COR-L47 (cell line): ENCODE measurements around the gene VAMP5.
"Not testable (repeated sequence)": the region's sequence is repeated elsewhere in the genome, so short reads cannot be mapped to it uniquely, and the experiment has no call there.

ENCODE experiments used
- DNase-seq: peaks from one replicate; lab custom pipeline; 2025; lab: John Stamatoyannopoulos, UW

The VAMP5 gene

GRCh38 chr2:85601771-85602475 is 17.7 kb downstream of the VAMP5 start:
- no peak for DNase-seq

DNA sequence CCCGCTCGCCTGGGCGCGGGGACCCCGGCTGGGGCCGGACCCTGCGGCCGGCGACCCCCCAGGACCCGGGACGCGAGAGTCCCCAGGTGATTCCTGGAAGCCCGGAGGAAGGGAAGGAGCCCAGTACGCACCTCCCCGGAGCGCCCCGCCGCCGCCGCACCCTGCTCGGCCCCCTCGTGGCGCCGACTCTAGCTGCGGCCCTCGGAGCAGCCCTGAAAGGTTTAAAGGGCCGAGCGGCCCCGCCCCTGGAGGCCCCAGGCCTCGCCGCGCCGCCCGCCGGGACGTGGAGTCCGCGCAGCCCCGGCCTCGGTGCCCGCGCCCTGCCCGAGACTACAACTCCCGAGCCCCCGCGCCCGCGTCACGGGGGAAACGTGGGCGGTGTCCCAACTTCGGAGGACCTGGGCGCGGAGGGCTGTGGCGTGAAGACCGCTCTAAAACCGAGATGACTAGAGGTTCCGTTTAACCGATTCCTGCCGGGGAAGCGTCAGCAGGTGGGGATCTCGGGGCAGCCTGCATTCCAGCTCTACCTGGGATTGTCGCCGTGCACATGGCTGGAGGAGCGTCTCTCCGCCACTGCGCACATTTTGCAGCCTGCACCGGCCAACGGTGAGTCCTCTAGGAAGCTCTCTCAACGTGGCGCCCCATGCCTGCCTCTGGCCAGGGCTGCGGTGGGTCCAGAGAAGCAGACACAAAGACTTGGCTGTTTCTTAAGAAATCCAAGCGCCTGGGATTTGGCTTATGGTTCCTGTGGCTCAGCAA is 18.4 kb downstream of the VAMP5 start, which contains the start of gene TMEM150A:
TSS of gene TMEM150A (minus strand) at position 223 of the 759 bp plus-strand sequence. CDS start 750 bp downstream, outside the sequence.
- DNase-seq = peak; percentile 82

GRCh38 chr2:85604133-85604444 is 19.9 kb downstream of the VAMP5 start:
- not testable (repeated sequence) for DNase-seq

DNA sequence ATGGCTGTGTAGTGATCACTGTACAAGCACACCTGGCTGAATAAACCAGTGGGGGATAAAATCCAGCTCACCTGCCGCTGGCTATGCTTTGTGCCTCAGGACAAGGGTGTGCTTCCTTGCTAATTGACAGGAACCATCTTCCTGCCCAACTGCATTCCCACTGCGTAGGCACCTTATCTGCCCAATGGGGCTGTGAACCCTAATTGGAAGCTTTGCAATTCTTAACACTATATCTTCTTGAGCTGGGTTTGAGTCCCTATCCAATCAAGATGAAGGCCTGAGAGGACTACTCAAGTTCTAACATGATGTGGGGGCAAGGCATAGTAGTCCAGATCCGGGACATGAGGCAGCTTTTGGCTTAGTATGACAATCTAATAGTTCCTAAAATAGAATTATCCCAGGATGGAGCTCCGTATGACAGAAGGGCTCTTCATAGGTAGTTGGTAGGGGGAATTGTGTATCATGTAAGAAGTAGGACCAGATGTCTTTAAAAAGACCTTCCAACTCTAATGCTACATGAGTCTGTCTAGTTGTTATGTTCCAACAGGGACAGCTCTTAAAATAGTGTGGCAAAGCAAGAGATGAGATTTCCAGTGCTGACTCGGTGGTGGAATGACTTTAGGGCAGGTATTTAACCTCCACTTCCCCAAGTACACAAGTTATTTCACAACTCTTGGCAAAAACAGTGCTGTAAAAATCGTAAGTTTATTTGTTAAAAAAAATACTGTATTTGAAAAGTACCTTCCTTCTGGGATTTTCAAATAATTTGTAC is 20.5 kb downstream of the VAMP5 start:
- no peak for DNase-seq

DNA sequence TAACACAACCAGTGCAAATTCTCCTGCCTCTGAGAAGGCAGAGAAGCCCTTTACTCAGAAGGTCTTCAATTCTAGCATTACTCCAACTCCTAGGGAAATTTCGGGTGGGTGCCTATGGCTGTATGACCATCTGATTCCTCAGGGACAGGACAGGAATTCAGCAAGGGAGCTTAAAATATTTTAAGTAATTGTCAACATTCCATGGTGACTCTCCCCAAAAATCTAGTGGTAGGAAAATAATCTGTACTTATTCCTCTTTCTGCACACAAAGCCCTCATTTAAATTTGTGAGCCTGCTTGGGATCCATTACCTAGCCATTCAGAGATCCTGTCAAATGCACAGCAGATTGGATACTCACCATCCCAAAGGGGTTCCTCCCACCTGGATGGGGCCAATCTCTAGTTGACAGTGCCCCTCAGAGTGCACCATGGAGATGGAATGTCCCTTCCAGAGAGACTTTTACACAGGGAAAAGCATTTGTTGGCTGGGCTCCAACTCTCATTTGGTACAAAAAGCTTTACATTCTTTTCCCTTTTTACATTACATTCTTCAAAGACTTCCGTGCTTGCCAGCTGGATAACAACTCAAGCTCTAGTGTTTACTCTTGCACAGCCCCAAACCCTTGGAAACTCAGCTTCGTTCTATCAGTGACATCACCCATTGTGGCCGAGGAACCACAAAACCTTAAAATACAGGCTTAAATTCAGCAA is 21.3 kb downstream of the VAMP5 start:
- DNase-seq = no peak

DNA sequence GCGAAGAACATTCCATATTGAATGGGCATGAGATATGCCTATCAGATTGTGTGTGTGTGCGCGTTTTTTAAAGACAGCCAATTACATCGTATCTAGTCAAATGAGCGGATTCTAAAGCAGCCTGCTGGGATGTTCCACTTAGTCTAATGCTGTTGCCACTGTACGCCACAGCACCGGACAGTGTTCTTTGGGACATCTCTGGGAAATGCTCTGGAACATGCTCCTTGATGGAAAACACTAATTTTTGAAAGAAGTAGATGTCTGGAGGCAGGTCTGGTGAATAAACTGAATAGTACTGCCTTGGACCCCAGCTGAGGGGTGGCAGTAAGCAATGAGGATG is 21.9 kb downstream of the VAMP5 start:
- no peak for DNase-seq

- no peak for DNase-seq
Measured at GRCh38 chr2:85607268-85608215, 23.3 kb downstream of the VAMP5 start.

GRCh38 chr2:85611217-85611704 is 27.0 kb downstream of the VAMP5 start:
- no peak for DNase-seq

DNA sequence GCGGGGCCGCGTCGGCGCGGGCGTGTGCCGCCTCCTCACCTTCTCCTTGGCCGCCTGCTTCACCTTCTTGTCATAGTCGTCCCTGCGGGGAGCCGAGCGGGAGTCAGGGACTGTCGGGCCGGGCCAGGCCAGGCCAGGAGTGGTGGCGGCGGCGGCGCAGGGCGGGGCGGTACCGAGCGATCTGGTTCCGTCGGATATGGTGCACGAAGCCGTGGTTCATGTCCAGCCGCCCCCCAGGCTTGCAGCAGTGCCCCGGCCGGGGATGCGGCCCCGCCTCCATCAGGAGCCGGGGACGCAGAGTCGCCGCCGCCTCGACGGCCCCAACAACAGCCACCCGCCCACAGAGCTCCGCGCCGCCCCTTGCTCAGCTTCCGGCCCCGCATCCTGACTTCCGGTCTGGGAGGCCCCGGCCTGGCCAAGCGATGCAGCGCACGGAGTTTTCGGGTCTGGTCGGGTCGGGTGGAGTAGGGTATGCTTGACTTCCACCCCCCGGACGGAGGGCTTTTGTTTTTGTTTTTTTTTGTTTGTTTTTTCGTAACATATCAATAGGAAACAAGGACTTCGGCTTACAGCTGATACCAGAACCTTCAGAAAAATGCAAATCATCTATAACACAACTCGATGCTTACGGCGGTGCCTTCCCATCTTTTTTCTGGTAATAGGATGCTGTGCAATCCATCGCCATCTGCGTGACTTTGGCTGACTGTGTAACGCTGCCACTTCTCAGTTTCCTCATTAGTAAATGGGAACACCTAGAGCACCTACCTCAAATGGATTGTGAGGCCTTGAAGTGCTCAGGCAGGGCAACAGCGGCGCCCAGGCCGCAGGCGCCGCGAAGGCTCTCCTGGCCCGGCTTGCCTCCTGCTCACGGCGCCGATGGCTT is 27.7 kb downstream of the VAMP5 start, which contains the start of gene C2orf68:
TSS of gene C2orf68 (minus strand) at position 362 of the 883 bp plus-strand sequence. CDS start at position 280, 82 bp downstream.
- peak; percentile 89 for DNase-seq

DNA sequence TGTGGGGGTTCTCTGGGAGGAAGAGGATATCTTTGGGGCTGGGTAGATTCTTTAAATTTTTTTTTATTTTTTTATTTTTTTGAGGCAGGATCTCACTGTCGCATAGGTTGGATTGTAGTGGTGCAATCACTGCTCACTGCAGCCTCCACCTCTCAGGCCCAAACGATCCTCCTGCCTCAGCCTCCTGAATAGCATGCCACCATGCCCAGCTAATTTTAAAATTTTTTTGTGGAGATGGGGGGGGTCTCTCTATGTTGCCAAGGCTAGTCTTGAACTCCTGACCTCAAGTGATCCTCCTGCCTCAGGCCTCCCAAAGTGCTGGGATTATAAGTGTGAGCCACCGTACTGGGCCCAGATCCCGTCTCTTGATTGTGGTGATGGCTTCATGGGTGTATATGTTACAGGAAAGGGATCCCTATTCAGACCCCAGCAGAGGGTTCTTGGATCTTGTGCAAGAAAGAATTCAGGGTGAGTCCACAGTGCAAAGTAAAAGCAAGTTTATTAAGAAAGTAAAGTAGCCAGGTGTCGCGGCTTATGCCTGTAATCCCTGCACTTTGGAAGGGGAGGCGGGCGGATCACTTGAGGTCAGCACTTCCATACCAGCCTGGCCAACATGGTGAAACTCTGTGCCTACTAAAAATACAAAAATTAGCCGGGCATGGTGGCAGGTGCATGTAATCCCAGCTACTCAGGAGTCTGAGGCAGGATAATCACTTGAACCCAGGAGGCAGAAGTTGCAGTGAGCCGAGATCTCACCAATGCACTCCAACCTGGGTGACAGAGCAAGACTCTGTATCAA is 29.7 kb downstream of the VAMP5 start:
- DNase-seq = no peak

DNA sequence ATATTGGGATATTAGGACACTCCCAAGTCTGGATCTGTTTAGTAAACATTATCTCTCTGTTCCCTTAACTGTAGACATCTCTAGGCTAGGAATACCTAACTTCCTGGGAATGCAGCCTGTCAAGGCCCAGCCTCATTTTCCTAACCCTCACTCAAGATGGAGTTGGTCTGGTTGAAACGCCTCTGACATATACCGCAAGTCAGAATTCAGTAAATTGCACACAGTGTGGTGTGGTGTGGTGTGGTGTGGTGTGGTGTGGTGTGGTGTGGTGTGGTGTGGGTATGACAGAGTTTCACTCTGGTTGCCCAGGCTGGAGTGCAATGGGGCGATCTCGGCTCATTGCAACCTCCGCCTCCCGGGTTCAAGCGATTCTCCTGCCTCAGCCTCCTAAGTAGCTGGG is 30.5 kb downstream of the VAMP5 start:
- DNase-seq = not testable (repeated sequence)

DNA sequence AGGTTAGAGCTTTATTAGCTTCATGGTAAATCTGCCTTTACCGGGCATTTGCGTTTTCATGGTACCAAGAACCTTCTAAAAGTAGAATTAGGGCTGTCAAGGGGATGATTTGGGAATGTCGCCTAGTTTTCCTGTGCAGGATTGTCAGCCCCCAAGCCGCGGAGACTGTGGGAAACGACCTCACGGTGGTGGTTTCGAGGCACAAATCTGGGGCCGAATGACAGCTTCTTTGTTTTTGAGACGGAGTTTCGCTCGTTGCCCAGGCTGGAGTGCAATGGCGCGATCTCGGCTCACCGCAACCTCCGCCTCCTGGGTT is 31.1 kb downstream of the VAMP5 start:
- no peak for DNase-seq

DNA sequence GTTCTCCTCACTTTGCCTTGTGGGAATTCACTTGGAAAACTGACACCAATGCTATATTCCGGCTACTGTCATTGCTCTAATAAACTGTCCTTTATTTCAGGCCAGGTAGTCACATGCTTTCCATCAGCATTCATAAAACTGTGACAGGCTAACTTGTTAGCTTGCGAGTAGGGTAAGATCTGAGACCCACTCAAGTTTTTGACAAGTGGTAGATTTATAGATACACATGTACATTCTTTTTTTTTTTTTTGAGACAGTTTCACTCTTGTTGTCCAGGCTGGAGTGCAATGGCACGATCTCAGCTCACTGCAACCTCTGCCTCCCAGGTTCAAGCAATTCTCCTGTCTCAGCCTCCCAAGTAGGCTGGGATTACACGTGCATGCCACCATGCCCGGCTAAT is 33.5 kb downstream of the VAMP5 start:
- not testable (repeated sequence) for DNase-seq

- no peak for DNase-seq
Measured at GRCh38 chr2:85619617-85620016, 35.4 kb downstream of the VAMP5 start.

- DNase-seq = no peak
Measured at GRCh38 chr2:85621338-85621737, 37.1 kb downstream of the VAMP5 start.

GRCh38 chr2:85623991-85624390 is 39.8 kb downstream of the VAMP5 start:
- no peak for DNase-seq

GRCh38 chr2:85628658-85629057 is 44.4 kb downstream of the VAMP5 start:
- no peak for DNase-seq

DNA sequence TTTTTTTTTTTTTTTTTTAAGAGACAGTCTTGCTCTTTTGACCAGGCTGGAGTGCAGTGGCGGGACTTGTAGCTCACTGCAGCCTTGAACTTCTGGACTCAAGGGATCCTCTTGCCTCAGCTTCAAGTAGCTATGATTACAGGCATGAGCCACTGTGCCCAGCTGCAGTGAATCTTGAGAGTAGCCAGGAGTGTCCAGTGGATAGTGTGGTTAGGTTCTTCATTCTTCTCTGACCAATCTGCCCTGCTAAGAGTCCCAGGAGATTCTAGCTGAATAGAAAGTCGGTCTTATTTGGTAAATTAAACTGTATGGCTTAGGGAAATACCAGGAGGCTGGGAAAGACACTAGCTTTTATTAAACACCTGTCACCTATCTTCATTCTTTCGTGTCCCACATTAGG is 47.1 kb downstream of the VAMP5 start:
- DNase-seq = no peak

DNA sequence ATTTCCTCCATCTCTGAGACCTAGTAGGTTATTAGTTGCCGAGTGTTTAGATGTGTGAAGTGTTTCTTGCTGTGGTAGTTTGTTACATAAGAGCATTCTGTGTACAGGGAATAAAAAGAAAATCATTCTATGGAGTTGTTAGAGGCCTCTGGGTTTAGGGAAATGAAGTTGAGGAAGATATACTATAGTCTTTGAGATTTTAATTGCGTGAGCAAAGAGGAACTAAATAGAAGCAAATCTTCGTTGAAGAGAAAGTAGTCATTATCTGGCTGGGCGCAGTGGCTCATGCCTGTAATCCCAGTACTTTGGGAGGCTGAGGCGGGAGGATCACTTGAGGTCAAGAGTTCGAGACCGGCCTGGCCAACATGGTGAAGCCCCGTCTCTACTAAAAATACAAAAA is 50.8 kb downstream of the VAMP5 start:
- no peak for DNase-seq
